Ovary (tissue), 9 donors: Measurements from ENCODE around the gene GALNT13. TPM values are rescaled to one million over a fixed set of nuclear protein-coding genes. Genes with fewer than 3 reads are reported as not detected.

ENCODE experiments used
- DNase-seq, 5 donors: peaks; one replicate each; pipeline ENCODE4 v3.0.0-alpha.2; 2019 to 2020
- H3K27ac ChIP-seq, 2 donors: fragments of 200-600 bp; one replicate each; pipeline versions ENCODE4 v1.5.1 to v1.8.0; 2019 to 2022
- H3K27me3 ChIP-seq: fragments of 200-600 bp; one replicate; pipeline ENCODE4 v1.8.0; 2022
- H3K36me3 ChIP-seq: fragments of 200-600 bp; sonication (generic); one replicate; pipeline ENCODE4 v1.5.1; 2019
- H3K4me1 ChIP-seq: one replicate; pipeline ENCODE4 v1.8.1; 2013; ENCODE audit warnings: mild to moderate bottlenecking, moderate library complexity; ENCODE audit not compliant: insufficient read depth
- H3K4me3 ChIP-seq: fragments of 200-600 bp; sonication (generic); one replicate; pipeline ENCODE4 v1.5.1; 2017
- H3K9me3 ChIP-seq, 2 donors: fragments of 200-600 bp in 1 of 2; sonication (generic) in 1 of 2; one replicate each; pipeline versions ENCODE4 v1.5.1 to v1.8.1; 2013 to 2019; ENCODE audit warnings: mild to moderate bottlenecking in 1 of 2, moderate library complexity in 1 of 2
- CTCF ChIP-seq, 3 donors: fragments of 450-650 bp in 2 of 3; fragments of 200-600 bp in 1 of 3; IDR thresholded peaks; one replicate each; pipeline versions ENCODE4 v1.5.1 to v1.8.0; 2016 to 2022; ENCODE audit warnings: antibody characterized with exemption in 3 of 3, mild to moderate bottlenecking in 1 of 3
- EP300 ChIP-seq: sonication (generic); formaldehyde crosslinking; IDR thresholded peaks from one replicate; pipeline ENCODE4 v1.6.1; 2017; ENCODE audit warnings: antibody characterized with exemption
- POLR2A ChIP-seq: fragments of 450-650 bp; IDR thresholded peaks from one replicate; pipeline ENCODE4 v1.6.1; 2017; ENCODE audit warnings: antibody characterized with exemption, mild to moderate bottlenecking, moderate library complexity
- WGBS, 3 donors: extraction: QIAGEN DNeasy Blood & Tissue Kit in 1 of 3; methylation state at CpG; one replicate each; pipeline versions ENCODE4 v1.1.5 to v1.1.7; 2013 to 2017; 5-methylcytosine and 5-hydroxymethylcytosine counted together
- intact Hi-C, 4 donors: fragments of 100-400 bp; cut with DNase I; formaldehyde crosslinking; loops; one replicate each; pipeline versions ENCODE4 v1.11.0 to v1.15.1; 2022 to 2023
- polyA plus RNA-seq, 2 donors: library from polyadenylated mRNA; stranded (reverse); fragments of 200-250 nt in 1 of 2; fragments of 350-450 nt in 1 of 2; fragmentation: Illumina TruSeq in 1 of 2; extraction: RNeasy Lipid Tissue Mini Kit (QIAGEN cat#74804) in 1 of 2; gene quantifications; one replicate each; pipeline ENCODE4 v1.2.3, GENCODE V29; 2013 to 2014
- total RNA-seq, 7 donors: library from RNA; depleted of rRNA in 2 of 7; stranded (reverse); fragments of >200 nt in 2 of 7; fragmentation: NEBNext Ultra II Directional in 3 of 7; extraction: Animal tissue kit (Norgen Biotek cat#: 25700) in 3 of 7; gene quantifications; one replicate each; pipeline versions ENCODE4 v1.1.0 to v1.2.4, GENCODE V29; 2016 to 2023
- donor health status: DM: no; HTN: no; CAD: no; lungs with moderate emphysema.
- donor health status: DM: no; HTN: no; CAD: no.
- donor health status: Bipolar disorder and iron deficiency.
- donor health status: DM: yes; HTN: yes; CAD: no.
- donor health status: DM: no; HTN: no; CAD: no.
- donor health status: DM: yes; HTN: yes; CAD: no.

Gene GALNT13
- total and polyA plus RNA-seq, 9 donors = 0.22 to 4.7 (median 1.1) TPM; not detected in 1

- Histone ChIP-seq H3K9me3 (no peaks in the 10 kb centered on the region), H3K4me3 (no peak overlapping the region), H3K27me3 (no peaks in the 10 kb centered on the region), H3K4me1 (no peaks in the 10 kb centered on the region), H3K36me3 (no peaks in the 10 kb centered on the region), H3K27ac (no peak overlapping the region)
- WGBS, 3 donors = 9 to 15% (median 11%) methylated on average over 1 of the region's 1 CpG
- DNase-seq = no peak
- intact Hi-C loops = no loop called here
- TF ChIP-seq EP300 (no peak), CTCF (IDR thresholded peaks at IDR 0.05) (no peak), POLR2A (no peak)
Measured at GRCh38 chr2:154231021-154231420, 359.3 kb downstream of the GALNT13 start.

GRCh38 chr2:154233231-154233630 lies 361.5 kb downstream of the GALNT13 start:
- no peak for TF ChIP-seq EP300
- no peak for TF ChIP-seq CTCF (IDR thresholded peaks at IDR 0.05)
- no peak for TF ChIP-seq POLR2A
- 70 to 73% (median 70%) methylated on average over 2 of the region's 2 CpGs for WGBS, 3 donors
- Histone ChIP-seq H3K27ac (no peak overlapping the region), H3K27me3 (no peaks in the 10 kb centered on the region), H3K36me3 (no peaks in the 10 kb centered on the region), H3K4me1 (no peaks in the 10 kb centered on the region), H3K9me3 (no peaks in the 10 kb centered on the region), H3K4me3 (no peak overlapping the region)
- DNase-seq = no peak
- intact Hi-C loops = no loop called here

GRCh38 chr2:154238252-154238651 lies 366.5 kb downstream of the GALNT13 start:
- intact Hi-C loops = no loop called here
- 88 to 92% (median 89%) methylated on average over 1 of the region's 1 CpG for WGBS, 3 donors
- no peaks in the 10 kb centered on the region for H3K4me1 ChIP-seq
- no peak for DNase-seq
- no peak overlapping the region for H3K4me3 ChIP-seq
- no peaks in the 10 kb centered on the region for H3K9me3 ChIP-seq
- TF ChIP-seq EP300 = no peak
- no peak for TF ChIP-seq CTCF (IDR thresholded peaks at IDR 0.05)
- TF ChIP-seq POLR2A = no peak
- no peak overlapping the region for H3K27ac ChIP-seq
- no peaks in the 10 kb centered on the region for H3K36me3 ChIP-seq
- no peaks in the 10 kb centered on the region for H3K27me3 ChIP-seq

- TF ChIP-seq POLR2A (no peak), CTCF (IDR thresholded peaks at IDR 0.05) (no peak), EP300 (no peak)
- no peaks in the 10 kb centered on the region for H3K9me3 ChIP-seq
- intact Hi-C loops = no loop called here
- no peaks in the 10 kb centered on the region for H3K36me3 ChIP-seq
- 90 to 95% (median 93%) methylated on average over 8 of the region's 8 CpGs for WGBS, 3 donors
- no peak for DNase-seq
- H3K4me1 ChIP-seq = no peaks in the 10 kb centered on the region
- no peaks in the 10 kb centered on the region for H3K27me3 ChIP-seq
- no peak overlapping the region for H3K27ac ChIP-seq
- no peak overlapping the region for H3K4me3 ChIP-seq
Measured at GRCh38 chr2:154240316-154240715, 368.6 kb downstream of the GALNT13 start.
